ENCODE results near the gene SH3BP2. TPM values are rescaled to one million over a fixed set of nuclear protein-coding genes. Genes with fewer than 3 reads are reported as not detected.

Gene SH3BP2
- total RNA-seq, 2 experiments from 2014 or later, result 10.9 to 31.6 TPM

GRCh38 chr4:2787230-2788100, 5.4 kb upstream of the SH3BP2 start:
- Histone ChIP-seq H3K79me2 (ENCODE audit: insufficient read depth, low read depth, low read length) (no peaks in the 10 kb centered on the region), H2AFZ (ENCODE audit: low read length) (peak overlapping the region; percentile 87), H3K36me3 (ENCODE audit: insufficient read depth, low read length) (no peaks in the 10 kb centered on the region), H3K4me3 (ENCODE audit: low read depth, low read length, poor library complexity, severe bottlenecking) (peak overlapping the region; percentile 14), H3K9me3 (ENCODE audit: low read length) (no peaks in the 10 kb centered on the region), H3K9me2 (ENCODE audit: insufficient read depth, low read length) (no peaks in the 10 kb centered on the region), H3K4me2 (ENCODE audit: low read length) (peak overlapping the region; percentile 60), H4K20me1 (ENCODE audit: insufficient read depth, low read length) (no peaks in the 10 kb centered on the region), H3K4me1 (ENCODE audit: insufficient read depth, low read length, poor library complexity, severe bottlenecking) (peaks cover 37% of the 10 kb centered on the region), H3K27ac (ENCODE audit: low read depth, low read length, poor library complexity, severe bottlenecking) (peak overlapping the region; percentile 51)
- ChIA-PET POLR2A (interaction anchor here (0.5 to 4.3 kb wide), 7 partner anchors 14 to 288 kb away, joined by 3 to 13 read pairs (median 4); no protein-coding TSS in a partner anchor), CTCF (ENCODE audit: unreplicated experiment) (no interaction called here)
- intact Hi-C loops (cut with micrococcal nuclease; ENCODE audit: unreplicated experiment), result loop anchor here (2.0 kb wide), 1 partner anchor 25 kb away; no protein-coding TSS in a partner anchor
- TF ChIP-seq, protein P1, sequence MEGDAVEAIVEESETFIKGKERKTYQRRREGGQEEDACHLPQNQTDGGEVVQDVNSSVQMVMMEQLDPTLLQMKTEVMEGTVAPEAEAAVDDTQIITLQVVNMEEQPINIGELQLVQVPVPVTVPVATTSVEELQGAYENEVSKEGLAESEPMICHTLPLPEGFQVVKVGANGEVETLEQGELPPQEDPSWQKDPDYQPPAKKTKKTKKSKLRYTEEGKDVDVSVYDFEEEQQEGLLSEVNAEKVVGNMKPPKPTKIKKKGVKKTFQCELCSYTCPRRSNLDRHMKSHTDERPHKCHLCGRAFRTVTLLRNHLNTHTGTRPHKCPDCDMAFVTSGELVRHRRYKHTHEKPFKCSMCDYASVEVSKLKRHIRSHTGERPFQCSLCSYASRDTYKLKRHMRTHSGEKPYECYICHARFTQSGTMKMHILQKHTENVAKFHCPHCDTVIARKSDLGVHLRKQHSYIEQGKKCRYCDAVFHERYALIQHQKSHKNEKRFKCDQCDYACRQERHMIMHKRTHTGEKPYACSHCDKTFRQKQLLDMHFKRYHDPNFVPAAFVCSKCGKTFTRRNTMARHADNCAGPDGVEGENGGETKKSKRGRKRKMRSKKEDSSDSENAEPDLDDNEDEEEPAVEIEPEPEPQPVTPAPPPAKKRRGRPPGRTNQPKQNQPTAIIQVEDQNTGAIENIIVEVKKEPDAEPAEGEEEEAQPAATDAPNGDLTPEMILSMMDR (conservative IDR thresholded peaks at IDR 0.05; ENCODE audit: low read length), result peak; percentile 63
- TF ChIP-seq EZH2phosphoT487 (IDR thresholded peaks at IDR 0.05; ENCODE audit: borderline replicate concordance, low read depth, low read length), result no peak
- BruUV-seq (replicated peaks), result no TSS peak
- peak; percentile 72 for DNase-seq (ENCODE audit: low spot score)

GRCh38 chr4:2788101-2788500, 4.8 kb upstream of the SH3BP2 start:
- no peak for TF ChIP-seq EZH2phosphoT487 (IDR thresholded peaks at IDR 0.05; ENCODE audit: borderline replicate concordance, low read depth, low read length)
- TF ChIP-seq, protein P1 (conservative IDR thresholded peaks at IDR 0.05; ENCODE audit: low read length), result no peak
- ChIA-PET POLR2A (interaction anchor here (0.5 to 4.3 kb wide), 3 partner anchors 20 to 51 kb away, joined by 3 to 13 read pairs (median 3); no protein-coding TSS in a partner anchor), CTCF (ENCODE audit: unreplicated experiment) (no interaction called here)
- no peaks in the 10 kb centered on the region for H3K9me3 ChIP-seq (ENCODE audit: low read length)
- no peaks in the 10 kb centered on the region for H4K20me1 ChIP-seq (ENCODE audit: insufficient read depth, low read length)
- no peak overlapping the region for H2AFZ ChIP-seq (ENCODE audit: low read length)
- peaks cover 40% of the 10 kb centered on the region for H3K4me1 ChIP-seq (ENCODE audit: insufficient read depth, low read length, poor library complexity, severe bottlenecking)
- H3K9me2 ChIP-seq (ENCODE audit: insufficient read depth, low read length), result no peaks in the 10 kb centered on the region
- H3K36me3 ChIP-seq (ENCODE audit: insufficient read depth, low read length), result no peaks in the 10 kb centered on the region
- DNase-seq (ENCODE audit: low spot score), result no peak
- H3K79me2 ChIP-seq (ENCODE audit: insufficient read depth, low read depth, low read length), result no peaks in the 10 kb centered on the region
- no peak overlapping the region for H3K4me3 ChIP-seq (ENCODE audit: low read depth, low read length, poor library complexity, severe bottlenecking)
- intact Hi-C loops (cut with micrococcal nuclease; ENCODE audit: unreplicated experiment), result no loop called here
- H3K27ac ChIP-seq (ENCODE audit: low read depth, low read length, poor library complexity, severe bottlenecking), result no peak overlapping the region
- no TSS peak for BruUV-seq (replicated peaks)
- peak overlapping the region; percentile 60 for H3K4me2 ChIP-seq (ENCODE audit: low read length)

Data from OCI-LY7 (cell line).